Mesodermal cell (in vitro differentiated cells): Measurements from ENCODE around the gene SGK1.
"Not testable (repeated sequence)": the region's sequence is repeated elsewhere in the genome, so short reads cannot be mapped to it uniquely, and the experiment has no call there.

Experiments used
- H3K27ac ChIP-seq: 2 replicates; pipeline ENCODE4 v1.7.0; 2013; ENCODE audit warnings: mild to moderate bottlenecking, low read depth, low read length, moderate library complexity; ENCODE audit not compliant: severe bottlenecking
- H3K36me3 ChIP-seq: 2 replicates; pipeline ENCODE4 v1.7.1; 2013; ENCODE audit warnings: mild to moderate bottlenecking, low read length, moderate library complexity; ENCODE audit not compliant: control insufficient read depth, insufficient read depth
- H3K4me1 ChIP-seq: one replicate; pipeline ENCODE4 v1.7.1; 2013; ENCODE audit warnings: mild to moderate bottlenecking, low read length; ENCODE audit not compliant: insufficient read depth, control insufficient read depth, poor library complexity, severe bottlenecking
- H3K4me3 ChIP-seq: 2 replicates; pipeline ENCODE4 v1.7.0; 2013; ENCODE audit warnings: low read length, control low read depth, mild to moderate bottlenecking; ENCODE audit not compliant: insufficient read depth, poor library complexity, severe bottlenecking; ENCODE audit errors: extremely low read depth
- H3K9me3 ChIP-seq: 2 replicates; pipeline ENCODE4 v1.7.1; 2013; ENCODE audit warnings: mild to moderate bottlenecking, low read length, moderate library complexity; ENCODE audit not compliant: control insufficient read depth
- WGBS, 2 experiments: methylation state at CpG; one replicate each; pipeline ENCODE4 v1.1.5; 2013; ENCODE audit warnings: missing lambda C conversion rate in 2 of 2; ENCODE audit not compliant: insufficient coverage in 2 of 2; 5-methylcytosine and 5-hydroxymethylcytosine counted together

Gene SGK1

GRCh38 chr6:134190883-134191282, 127.0 kb downstream of the SGK1 start:
- 88 to 90% methylated on average over 1 to 3 of the region's 3 CpGs for WGBS, 2 experiments
- Histone ChIP-seq H3K4me1 (peaks cover 3% of the 10 kb centered on the region), H3K36me3 (no peaks in the 10 kb centered on the region), H3K27ac (no peak overlapping the region), H3K9me3 (no peaks in the 10 kb centered on the region), H3K4me3 (no peak overlapping the region)

DNA sequence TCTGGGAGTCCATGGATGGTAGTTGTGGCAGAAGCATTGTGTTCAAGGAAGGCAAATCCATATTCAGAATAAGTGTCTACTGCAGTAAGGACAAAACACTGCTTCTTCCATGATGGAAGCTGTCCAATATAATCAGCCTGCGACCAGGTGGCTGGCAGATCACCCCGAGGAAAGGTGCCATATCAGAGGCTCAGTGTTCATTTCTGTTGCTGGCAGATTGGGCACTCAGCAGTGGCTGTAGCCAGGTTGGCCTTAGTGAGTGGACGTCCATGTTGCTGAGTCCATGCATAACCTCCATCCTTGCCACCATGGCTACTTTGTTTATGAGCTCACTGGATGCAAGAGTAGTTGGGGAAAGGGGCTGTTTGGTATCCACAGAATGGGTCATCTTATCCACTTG, 130.2 kb downstream of the SGK1 start:
- Histone ChIP-seq H3K4me1 (peaks cover 3% of the 10 kb centered on the region), H3K9me3 (no peaks in the 10 kb centered on the region), H3K4me3 (no peak overlapping the region), H3K27ac (no peak overlapping the region), H3K36me3 (no peaks in the 10 kb centered on the region)
- WGBS, 2 experiments, result 88 to 90% methylated on average over 2 to 3 of the region's 3 CpGs

DNA sequence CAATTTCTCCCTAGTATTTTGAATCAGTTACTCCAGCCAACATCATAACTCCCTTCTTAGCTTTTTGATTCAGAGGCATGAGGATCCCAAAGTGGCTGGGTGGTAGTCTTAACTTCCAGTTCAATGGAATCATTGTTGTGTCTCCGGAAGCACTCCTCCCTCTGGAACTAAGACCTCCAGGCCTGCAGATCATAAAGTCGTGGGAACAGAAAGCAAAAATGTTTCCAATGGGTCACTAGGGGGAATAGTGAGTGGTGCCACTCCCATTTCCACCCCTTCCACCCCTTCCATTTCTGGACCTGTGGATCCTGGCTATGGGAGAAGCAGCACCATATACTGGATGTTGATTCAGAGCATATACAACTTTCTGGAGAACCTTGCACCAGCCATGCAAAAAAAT, 130.8 kb downstream of the SGK1 start:
- Histone ChIP-seq H3K36me3 (no peaks in the 10 kb centered on the region), H3K4me3 (no peak overlapping the region), H3K27ac (no peak overlapping the region), H3K4me1 (peaks cover 3% of the 10 kb centered on the region), H3K9me3 (no peaks in the 10 kb centered on the region)
- WGBS, 2 experiments, result 40% methylated on average over 1 of the region's 2 CpGs; no CpG with 5 or more reads in 1 of the 2 experiments

GRCh38 chr6:134186355-134186754, 131.6 kb downstream of the SGK1 start:
- H3K9me3 ChIP-seq, result no peaks in the 10 kb centered on the region
- H3K36me3 ChIP-seq, result no peaks in the 10 kb centered on the region
- H3K27ac ChIP-seq, result no peak overlapping the region
- 33% methylated on average over 1 of the region's 2 CpGs; no CpG with 5 or more reads in 1 of the 2 experiments for WGBS, 2 experiments
- no peak overlapping the region for H3K4me3 ChIP-seq
- peaks cover 3% of the 10 kb centered on the region for H3K4me1 ChIP-seq

GRCh38 chr6:134185277-134185676, 132.6 kb downstream of the SGK1 start:
- Histone ChIP-seq H3K4me3 (no peak overlapping the region), H3K9me3 (no peaks in the 10 kb centered on the region), H3K36me3 (no peaks in the 10 kb centered on the region), H3K27ac (no peak overlapping the region), H3K4me1 (peaks cover 3% of the 10 kb centered on the region)

GRCh38 chr6:134183844-134184243, 134.1 kb downstream of the SGK1 start:
- Histone ChIP-seq H3K4me3 (no peak overlapping the region), H3K36me3 (no peaks in the 10 kb centered on the region), H3K4me1 (peaks cover 7% of the 10 kb centered on the region), H3K27ac (no peak overlapping the region), H3K9me3 (no peaks in the 10 kb centered on the region)
- 81 to 83% methylated on average over 4 to 5 of the region's 7 CpGs for WGBS, 2 experiments

DNA sequence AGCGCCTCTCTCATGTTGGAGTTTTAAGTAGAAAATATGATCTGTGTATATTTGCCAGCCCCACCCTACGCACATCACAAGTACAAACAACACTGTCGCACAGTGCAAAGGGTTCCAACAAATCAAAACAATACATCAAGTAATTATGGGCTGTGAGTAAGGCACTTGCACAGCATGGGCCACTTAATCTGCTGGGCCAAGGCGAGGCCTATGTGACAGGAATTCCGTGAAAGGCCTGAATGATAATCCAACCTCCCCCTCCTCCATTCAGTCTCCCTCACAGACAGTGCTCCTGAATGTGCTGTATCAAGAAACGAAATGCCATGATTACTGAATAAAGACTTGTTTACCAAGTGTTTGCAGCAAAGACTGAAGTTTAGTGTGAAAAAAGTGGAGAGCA, 135.4 kb downstream of the SGK1 start:
- H3K27ac ChIP-seq, result no peak overlapping the region
- 50 to 80% methylated on average over 1 of the region's 6 CpGs for WGBS, 2 experiments

DNA sequence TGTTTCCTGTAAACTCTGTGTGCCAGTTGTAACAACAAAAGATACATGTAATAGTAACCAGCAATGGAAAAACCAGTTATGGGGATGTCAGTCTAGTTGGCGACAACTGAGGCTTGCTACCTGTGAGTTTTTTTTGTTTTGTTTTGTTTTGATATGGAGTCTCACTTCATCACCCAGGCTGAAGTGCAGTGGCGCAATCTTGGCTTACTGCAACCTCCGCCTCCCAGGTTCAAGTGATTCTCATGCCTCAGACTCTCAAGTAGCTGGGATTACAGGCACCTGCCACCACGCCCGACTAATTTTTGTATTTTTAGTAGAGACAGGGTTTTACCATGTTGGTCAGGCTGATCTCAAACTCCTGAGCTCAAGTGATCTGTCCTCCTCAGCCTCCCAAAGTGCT, 136.2 kb downstream of the SGK1 start:
- WGBS, 2 experiments, result 80 to 89% methylated on average over 4 of the region's 5 CpGs

More for the DNA sequence above, 135.4 kb downstream of the SGK1 start:
- no peaks in the 10 kb centered on the region for H3K9me3 ChIP-seq
- no peaks in the 10 kb centered on the region for H3K36me3 ChIP-seq
- no peak overlapping the region for H3K4me3 ChIP-seq
- H3K4me1 ChIP-seq, result peaks cover 15% of the 10 kb centered on the region

DNA sequence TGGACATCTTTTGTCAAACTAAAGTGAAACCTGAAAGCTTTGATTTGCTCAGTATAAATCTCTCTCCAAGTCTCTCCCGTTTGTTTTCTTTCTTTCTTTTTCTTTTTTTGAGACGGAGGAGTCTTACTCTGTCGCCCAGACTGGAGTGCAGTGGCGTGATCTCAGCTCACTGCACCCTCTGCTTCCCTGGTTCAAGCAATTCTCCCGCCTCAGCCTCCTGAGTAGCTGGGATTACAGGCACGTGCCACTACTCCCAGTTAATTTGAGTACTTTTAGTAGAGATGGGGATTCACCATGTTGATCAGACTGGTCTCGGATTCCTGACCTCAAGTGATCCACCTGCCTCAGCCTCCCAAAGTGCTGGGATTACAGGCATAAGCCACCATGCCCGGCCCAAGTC, 136.7 kb downstream of the SGK1 start:
- H3K36me3 ChIP-seq, H3K4me3 ChIP-seq, H3K27ac ChIP-seq, H3K9me3 ChIP-seq: not testable (repeated sequence)
- WGBS, 2 experiments, result 90 to 96% methylated on average over 5 of the region's 8 CpGs
- H3K4me1 ChIP-seq, result peaks cover 19% of the 10 kb centered on the region

More for the DNA sequence above, 136.2 kb downstream of the SGK1 start:
- H3K27ac ChIP-seq, H3K9me3 ChIP-seq, H3K36me3 ChIP-seq, H3K4me3 ChIP-seq: not testable (repeated sequence)
- peaks cover 19% of the 10 kb centered on the region for H3K4me1 ChIP-seq

DNA sequence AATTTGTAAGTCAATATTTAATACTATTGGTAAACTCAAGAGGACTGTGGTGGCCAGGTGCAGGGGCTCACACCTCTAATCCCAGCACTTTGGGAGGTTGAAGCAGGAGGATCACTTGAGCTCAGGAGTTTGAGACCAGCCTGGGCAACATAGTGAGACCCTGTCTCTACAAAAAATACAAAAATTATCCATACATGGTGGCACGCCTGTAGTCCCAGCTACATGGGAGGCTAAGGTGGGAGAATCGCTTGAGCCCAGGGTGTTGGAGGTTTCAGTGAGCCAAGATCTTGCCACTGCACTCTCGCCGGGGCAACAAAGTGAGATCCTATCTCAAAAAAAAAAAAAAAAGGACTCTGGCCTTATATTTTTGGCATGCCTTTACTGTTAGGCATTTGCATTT, 137.4 kb downstream of the SGK1 start:
- H3K9me3 ChIP-seq, H3K36me3 ChIP-seq, H3K4me3 ChIP-seq, H3K27ac ChIP-seq: not testable (repeated sequence)
- peaks cover 19% of the 10 kb centered on the region for H3K4me1 ChIP-seq
- WGBS, 2 experiments, result 79 to 86% methylated on average over 1 to 2 of the region's 4 CpGs

DNA sequence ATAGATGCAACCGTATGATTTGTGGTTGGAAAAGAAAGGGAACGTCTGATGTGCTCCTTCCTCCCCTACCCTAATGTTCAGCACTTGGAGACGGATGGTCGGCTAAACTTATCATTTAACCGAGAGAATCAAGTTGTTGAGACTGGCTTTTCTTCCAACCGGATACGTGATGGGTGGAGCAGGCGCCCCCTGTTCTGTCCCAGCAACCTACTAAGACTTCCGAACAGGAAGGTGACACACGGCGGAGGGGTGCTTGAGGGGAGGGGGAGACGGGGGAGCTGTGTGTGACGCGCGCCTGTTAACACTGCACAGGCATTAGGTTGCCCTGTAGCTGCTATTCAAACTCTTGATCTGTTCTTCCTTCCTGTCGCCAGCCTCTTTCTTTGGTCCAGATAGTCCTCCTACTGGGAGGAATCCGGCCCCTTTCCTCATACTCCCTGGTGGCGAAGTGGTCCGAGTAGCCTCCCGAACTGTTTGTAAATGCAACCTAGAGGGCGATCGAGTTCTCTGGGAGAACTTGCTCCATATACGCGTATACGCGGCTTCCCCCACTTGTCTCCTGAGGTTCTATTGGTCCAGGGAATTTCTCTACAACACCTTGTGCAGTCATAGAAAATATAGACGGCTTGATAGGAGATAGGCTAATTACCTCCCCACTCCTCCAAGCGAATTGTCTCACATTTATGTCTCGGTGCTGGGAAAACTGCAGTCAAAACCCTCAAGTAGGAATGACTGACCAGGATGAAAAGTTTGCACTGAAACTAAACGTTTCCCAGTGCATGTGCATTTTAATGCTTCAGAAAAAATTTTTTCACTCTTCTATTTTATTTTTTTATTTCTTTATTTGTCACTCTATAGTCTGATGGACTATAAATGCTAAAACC, 139.5 kb downstream of the SGK1 start:
- H3K27ac ChIP-seq, result peak overlapping the region; percentile 55
- no peaks in the 10 kb centered on the region for H3K9me3 ChIP-seq
- 13 to 16% methylated on average over 18 to 21 of the region's 30 CpGs for WGBS, 2 experiments
- no peak overlapping the region for H3K4me3 ChIP-seq
- H3K4me1 ChIP-seq, result peaks cover 19% of the 10 kb centered on the region
- peaks cover 5% of the 10 kb centered on the region for H3K36me3 ChIP-seq
